Hepatocyte (in vitro differentiated cells): ENCODE data around the gene TMEM258. TPM values are rescaled to one million over a fixed set of nuclear protein-coding genes. Genes with fewer than 3 reads are reported as not detected.

ENCODE experiments used
- DNase-seq: peaks from one replicate; pipeline ENCODE4 v3.0.0-alpha.2; 2016; ENCODE audit warnings: low spot score
- H2AFZ ChIP-seq: fragments of 200-600 bp; sonication (generic); 2 replicates; pipeline ENCODE4 v1.6.0; 2016; ENCODE audit warnings: antibody characterized with exemption, mild to moderate bottlenecking
- H3K27ac ChIP-seq: fragments of 200-600 bp; sonication (generic); 2 replicates; pipeline ENCODE4 v1.5.1; 2016; ENCODE audit warnings: mild to moderate bottlenecking
- H3K27me3 ChIP-seq: fragments of 200-600 bp; sonication (generic); 2 replicates; pipeline ENCODE4 v1.6.1; 2016
- H3K36me3 ChIP-seq: fragments of 200-600 bp; sonication (generic); replicated peaks from 2 replicates; pipeline ENCODE4 v1.5.1; 2016; ENCODE audit warnings: low read depth; ENCODE audit not compliant: insufficient read depth
- H3K4me1 ChIP-seq: fragments of 200-600 bp; sonication (generic); 2 replicates; pipeline ENCODE4 v1.5.1; 2016; ENCODE audit warnings: mild to moderate bottlenecking, moderate library complexity; ENCODE audit not compliant: insufficient read depth
- H3K4me2 ChIP-seq: fragments of 200-600 bp; sonication (generic); 2 replicates; pipeline ENCODE4 v1.6.0; 2016
- H3K4me3 ChIP-seq: fragments of 200-600 bp; sonication (generic); 2 replicates; pipeline ENCODE4 v1.5.1; 2016; ENCODE audit warnings: mild to moderate bottlenecking
- H3K79me2 ChIP-seq: fragments of 200-600 bp; sonication (generic); 2 replicates; pipeline ENCODE4 v1.6.0; 2017; ENCODE audit warnings: mild to moderate bottlenecking
- H3K9me2 ChIP-seq: fragments of 200-600 bp; sonication (generic); replicated peaks from 2 replicates; pipeline ENCODE4 v1.6.0; 2017; ENCODE audit warnings: mild to moderate bottlenecking; ENCODE audit not compliant: insufficient read depth
- H3K9me3 ChIP-seq: fragments of 200-600 bp; sonication (generic); 2 replicates; pipeline ENCODE4 v1.5.1; 2016; ENCODE audit warnings: low read depth, mild to moderate bottlenecking
- H4K20me1 ChIP-seq: fragments of 200-600 bp; sonication (generic); 2 replicates; pipeline ENCODE4 v1.6.0; 2016; ENCODE audit warnings: mild to moderate bottlenecking; ENCODE audit not compliant: insufficient read depth, poor library complexity, severe bottlenecking
- CTCF ChIP-seq: fragments of 200-600 bp; sonication (generic); IDR thresholded peaks from 2 replicates; pipeline ENCODE4 v1.5.1; 2016; ENCODE audit warnings: antibody characterized with exemption, mild to moderate bottlenecking; ENCODE audit not compliant: poor library complexity
- EZH2 ChIP-seq: fragments of 200-600 bp; sonication (generic); IDR thresholded peaks from 2 replicates; pipeline ENCODE4 v1.6.1; 2016; ENCODE audit warnings: antibody characterized with exemption, mild to moderate bottlenecking, borderline replicate concordance
- EZH2phosphoT487 ChIP-seq: fragments of 200-600 bp; sonication (generic); IDR thresholded peaks from one replicate; pipeline ENCODE4 v1.6.1; 2018; ENCODE audit warnings: antibody characterized with exemption, mild to moderate bottlenecking, low read depth, moderate library complexity; ENCODE audit not compliant: unreplicated experiment, severe bottlenecking
- WGBS: methylation state at CpG from one replicate; pipeline ENCODE4 v1.1.6; 2016; ENCODE audit warnings: low lambda C conversion rate; ENCODE audit errors: missing lambda C conversion rate; 5-methylcytosine and 5-hydroxymethylcytosine counted together
- polyA plus RNA-seq: library from polyadenylated mRNA; unstranded; fragments of >200 nt; fragmentation: Nextera tagmentation; extraction: Ambion mirVana; gene quantifications from 2 replicates; pipeline ENCODE4 v1.2.1, GENCODE V29; 2016
- total RNA-seq: library from RNA; depleted of rRNA; stranded (reverse); fragments of >200 nt; gene quantifications from 2 replicates; pipeline ENCODE4 v1.2.3, GENCODE V29; 2014

TMEM258 gene
- total and polyA plus RNA-seq, 2 experiments from 2014 or later = 64.7 to 253 TPM

DNA sequence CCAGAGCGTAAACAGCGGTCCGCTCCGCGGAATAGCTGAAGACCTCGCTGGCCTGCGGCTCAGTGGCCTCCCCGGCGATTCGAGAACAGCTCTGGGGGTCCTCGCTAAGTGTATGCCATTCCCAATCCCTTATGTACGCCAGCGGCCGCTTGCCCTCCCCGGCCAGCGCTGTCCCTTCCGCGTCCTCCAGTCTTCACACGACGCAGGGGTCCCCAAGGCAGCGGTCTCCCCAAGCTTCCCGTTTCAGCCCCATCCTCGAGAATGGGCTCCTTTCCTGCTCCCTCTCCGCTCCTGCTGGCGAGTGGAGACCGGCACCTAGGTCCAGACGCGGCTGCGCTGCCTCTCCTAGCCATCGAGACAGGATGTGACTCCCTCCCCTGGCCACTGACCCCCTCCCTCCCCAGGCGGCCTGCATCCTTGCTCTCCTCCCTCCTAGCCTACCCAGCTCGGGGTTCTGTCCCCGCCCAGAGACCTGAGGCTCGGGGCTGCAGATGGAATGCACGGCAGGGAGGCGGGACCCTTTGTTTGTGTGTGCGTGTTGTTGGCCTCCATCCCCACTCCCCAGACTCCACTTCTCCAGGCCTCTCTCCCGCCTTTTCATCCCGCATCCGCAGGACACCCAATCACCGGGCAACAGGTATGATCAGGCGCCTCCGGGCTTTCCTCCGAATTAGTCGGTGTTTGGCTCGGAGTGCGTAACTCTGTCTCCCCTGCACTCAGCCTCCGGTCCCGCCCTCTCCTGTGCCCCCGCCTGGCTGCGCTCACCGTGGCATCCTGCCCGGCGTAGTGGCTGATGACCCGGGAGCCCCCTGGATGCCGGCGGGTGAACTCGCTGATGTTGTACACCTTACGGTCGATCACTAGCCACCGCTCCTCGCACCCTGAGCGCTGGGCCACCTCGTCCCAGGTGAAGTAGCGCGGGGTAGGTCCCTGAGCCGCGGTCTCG lies 23.7 kb upstream of the TMEM258 start:
- Histone ChIP-seq H3K27ac (peak overlapping the region; percentile 97), H3K9me3 (no peaks in the 10 kb centered on the region), H4K20me1 (no peaks in the 10 kb centered on the region), H3K4me3 (peak overlapping the region; percentile 95), H3K36me3 (no peaks in the 10 kb centered on the region), H3K9me2 (no peaks in the 10 kb centered on the region), H3K27me3 (no peaks in the 10 kb centered on the region), H3K4me2 (peak overlapping the region; percentile 94), H3K79me2 (peaks cover 33% of the 10 kb centered on the region), H3K4me1 (peaks cover 20% of the 10 kb centered on the region), H2AFZ (peak overlapping the region; percentile 45)
- under 1% methylated on average over 69 of the region's 69 CpGs for WGBS
- peak; percentile 81 for DNase-seq
- TF ChIP-seq CTCF (no peak), EZH2phosphoT487 (no peak), EZH2 (no peak)

DNA sequence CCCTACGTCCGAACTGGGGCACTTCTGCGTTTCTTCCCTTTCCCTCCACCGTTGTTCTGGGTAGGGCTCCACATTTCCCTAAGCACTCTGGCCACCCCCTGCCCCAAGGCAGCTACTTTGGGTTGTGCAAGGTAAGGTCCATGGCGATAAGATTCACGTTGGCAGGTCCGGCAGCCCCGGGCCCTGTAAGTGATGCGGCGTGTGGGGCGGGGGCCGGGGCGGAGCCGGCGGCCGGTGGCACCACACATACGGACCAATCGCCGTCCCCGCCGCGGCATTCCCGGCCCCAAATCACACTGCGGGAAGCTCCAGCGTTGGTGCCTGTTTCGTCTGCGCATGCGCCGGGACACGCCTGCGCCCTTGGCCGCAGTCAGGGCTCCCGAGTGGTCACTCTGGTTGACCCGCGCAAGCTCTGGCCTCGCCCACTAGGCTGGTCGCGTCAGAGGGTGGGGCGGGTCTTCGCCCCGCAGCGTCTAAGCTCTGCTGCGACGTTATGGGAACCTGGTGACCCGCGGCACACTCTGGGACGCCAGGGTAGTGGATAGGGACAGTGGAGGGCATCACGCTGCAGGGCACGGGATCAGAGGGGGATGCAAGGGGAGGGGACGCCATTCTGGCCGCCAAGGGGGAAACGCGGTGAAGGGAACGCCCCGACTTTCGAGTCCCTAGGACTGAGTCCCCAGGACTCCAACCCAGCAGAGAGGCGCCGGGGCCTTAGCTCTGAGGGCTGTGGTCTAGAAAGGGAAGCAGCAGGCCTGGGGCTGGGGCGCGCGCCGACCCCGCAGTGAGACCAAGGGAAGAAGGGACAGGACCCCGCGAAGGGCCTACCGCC lies 22.8 kb upstream of the TMEM258 start:
- H3K4me2 ChIP-seq = peak overlapping the region; percentile 94
- H4K20me1 ChIP-seq = no peaks in the 10 kb centered on the region
- H3K9me2 ChIP-seq = no peaks in the 10 kb centered on the region
- peak overlapping the region; percentile 95 for H3K4me3 ChIP-seq
- no peaks in the 10 kb centered on the region for H3K9me3 ChIP-seq
- H3K79me2 ChIP-seq = peaks cover 33% of the 10 kb centered on the region
- DNase-seq = peak; percentile 96
- whole genome bisulfite sequencing = 3% methylated on average over 66 of the region's 66 CpGs
- peaks cover 17% of the 10 kb centered on the region for H3K4me1 ChIP-seq
- peak overlapping the region; percentile 45 for H2AFZ ChIP-seq
- H3K27ac ChIP-seq = peak overlapping the region; percentile 97
- H3K36me3 ChIP-seq = no peaks in the 10 kb centered on the region
- no peaks in the 10 kb centered on the region for H3K27me3 ChIP-seq
- TF ChIP-seq EZH2phosphoT487 (no peak), EZH2 (no peak), CTCF (no peak)

- peak overlapping the region; percentile 94 for H3K4me2 ChIP-seq
These were observed 22.0 kb upstream of the TMEM258 start for GRCh38 chr11:61814247-61814957.

More at GRCh38 chr11:61814247-61814957, 22.0 kb upstream of the TMEM258 start:
- Histone ChIP-seq H3K4me1 (peaks cover 17% of the 10 kb centered on the region), H3K4me3 (peak overlapping the region; percentile 21), H3K27me3 (no peaks in the 10 kb centered on the region), H3K27ac (peak overlapping the region; percentile 97), H4K20me1 (no peaks in the 10 kb centered on the region), H3K36me3 (no peaks in the 10 kb centered on the region), H3K79me2 (peaks cover 33% of the 10 kb centered on the region), H2AFZ (peak overlapping the region; percentile 18), H3K9me2 (no peaks in the 10 kb centered on the region), H3K9me3 (no peaks in the 10 kb centered on the region)
- peak; percentile 41 for DNase-seq
- WGBS = 84% methylated on average over 16 of the region's 16 CpGs
- TF ChIP-seq EZH2phosphoT487 = no peak
- TF ChIP-seq EZH2 = no peak
- TF ChIP-seq CTCF = no peak
